ENCODE data around the gene SORCS2.

The SORCS2 gene

GRCh38 chr4:7769396-7770223, 577.3 kb downstream of the SORCS2 start:
- no peak for TF ChIP-seq CTCF (IDR thresholded peaks at IDR 0.05; ENCODE audit: low read depth, low read length)
- no peak overlapping the region for H3K4me3 ChIP-seq (replicated peaks in 1 of 2; ENCODE audit: low read depth in 2 of 2, low read length in 2 of 2)
- DNase-seq (ENCODE audit: low read depth in 2 of 2), result no peak

GRCh38 chr4:7770224-7771050, 578.1 kb downstream of the SORCS2 start:
- H3K4me3 ChIP-seq (replicated peaks in 1 of 2; ENCODE audit: low read depth in 2 of 2, low read length in 2 of 2), result no peak overlapping the region
- DNase-seq (ENCODE audit: low read depth in 2 of 2), result peak; percentile 40 to 49
- TF ChIP-seq CTCF (IDR thresholded peaks at IDR 0.05; ENCODE audit: low read depth, low read length), result peak; percentile 57

- no peak for TF ChIP-seq CTCF (IDR thresholded peaks at IDR 0.05; ENCODE audit: low read depth, low read length)
- H3K4me3 ChIP-seq (replicated peaks in 1 of 2; ENCODE audit: low read depth in 2 of 2, low read length in 2 of 2), result no peak overlapping the region
- DNase-seq (ENCODE audit: low read depth in 2 of 2), result no peak
Observed at GRCh38 chr4:7771056-7771455, 578.7 kb downstream of the SORCS2 start.

GRCh38 chr4:7771541-7772507, 579.5 kb downstream of the SORCS2 start:
- no peak for DNase-seq (ENCODE audit: low read depth in 2 of 2)
- TF ChIP-seq CTCF (IDR thresholded peaks at IDR 0.05; ENCODE audit: low read depth, low read length), result no peak
- H3K4me3 ChIP-seq (replicated peaks in 1 of 2; ENCODE audit: low read depth in 2 of 2, low read length in 2 of 2), result no peak overlapping the region

- no peak overlapping the region for H3K4me3 ChIP-seq (replicated peaks in 1 of 2; ENCODE audit: low read depth in 2 of 2, low read length in 2 of 2)
- peak in 1 of 2 donors; percentile 34 for DNase-seq (ENCODE audit: low read depth in 2 of 2)
- no peak for TF ChIP-seq CTCF (IDR thresholded peaks at IDR 0.05; ENCODE audit: low read depth, low read length)
Observed at GRCh38 chr4:7772711-7773385, 580.5 kb downstream of the SORCS2 start.
